Measurements from ENCODE around the gene PRKD3.
"Not testable (repeated sequence)": the region's sequence is repeated elsewhere in the genome, so short reads cannot be mapped to it uniquely, and the experiment has no call there.

The PRKD3 gene

GRCh38 chr2:37317746-37318145 is 6.9 kb downstream of the PRKD3 start:
- in situ Hi-C loops (cut with MboI; ENCODE audit: low sequenced_read_pairs): no loop called here

GRCh38 chr2:37316181-37316580 is 8.5 kb downstream of the PRKD3 start:
- in situ Hi-C loops (cut with MboI; ENCODE audit: low sequenced_read_pairs): no loop called here

GRCh38 chr2:37315364-37315763 is 9.3 kb downstream of the PRKD3 start:
- in situ Hi-C loops (cut with MboI; ENCODE audit: low sequenced_read_pairs): no loop called here

GRCh38 chr2:37307500-37307899 is 17.1 kb downstream of the PRKD3 start:
- in situ Hi-C loops (cut with MboI; ENCODE audit: low sequenced_read_pairs): no loop called here

GRCh38 chr2:37306024-37306423 is 18.6 kb downstream of the PRKD3 start:
- in situ Hi-C loops (cut with MboI; ENCODE audit: low sequenced_read_pairs): no loop called here

- in situ Hi-C loops (cut with MboI; ENCODE audit: low sequenced_read_pairs): no loop called here
Observed at GRCh38 chr2:37302701-37303252, 21.9 kb downstream of the PRKD3 start.

- in situ Hi-C loops (cut with MboI; ENCODE audit: low sequenced_read_pairs): no loop called here
Observed at GRCh38 chr2:37301408-37301807, 23.2 kb downstream of the PRKD3 start.

- in situ Hi-C loops (cut with MboI; ENCODE audit: low sequenced_read_pairs): no loop called here
Observed at GRCh38 chr2:37300578-37300977, 24.1 kb downstream of the PRKD3 start.

- in situ Hi-C loops (cut with MboI; ENCODE audit: low sequenced_read_pairs): no loop called here
Observed at GRCh38 chr2:37300146-37300545, 24.5 kb downstream of the PRKD3 start.

- in situ Hi-C loops (cut with MboI; ENCODE audit: low sequenced_read_pairs): no loop called here
Observed at GRCh38 chr2:37297632-37298031, 27.0 kb downstream of the PRKD3 start.

GRCh38 chr2:37295469-37296073 is 29.1 kb downstream of the PRKD3 start:
- in situ Hi-C loops (cut with MboI; ENCODE audit: low sequenced_read_pairs): no loop called here

GRCh38 chr2:37294858-37295257 is 29.8 kb downstream of the PRKD3 start:
- in situ Hi-C loops (cut with MboI; ENCODE audit: low sequenced_read_pairs): not testable (repeated sequence)

GRCh38 chr2:37291680-37292079 is 33.0 kb downstream of the PRKD3 start:
- in situ Hi-C loops (cut with MboI; ENCODE audit: low sequenced_read_pairs): no loop called here

- in situ Hi-C loops (cut with MboI; ENCODE audit: low sequenced_read_pairs): no loop called here
Observed at GRCh38 chr2:37287966-37288365, 36.7 kb downstream of the PRKD3 start.

GRCh38 chr2:37284381-37284780 is 40.3 kb downstream of the PRKD3 start:
- in situ Hi-C loops (cut with MboI; ENCODE audit: low sequenced_read_pairs): no loop called here

- in situ Hi-C loops (cut with MboI; ENCODE audit: low sequenced_read_pairs): no loop called here
Observed at GRCh38 chr2:37283207-37283606, 41.4 kb downstream of the PRKD3 start.

- in situ Hi-C loops (cut with MboI; ENCODE audit: low sequenced_read_pairs): no loop called here
Observed at GRCh38 chr2:37282746-37283145, 41.9 kb downstream of the PRKD3 start.

- in situ Hi-C loops (cut with MboI; ENCODE audit: low sequenced_read_pairs): no loop called here
Observed at GRCh38 chr2:37281916-37282315, 42.7 kb downstream of the PRKD3 start.

- in situ Hi-C loops (cut with MboI; ENCODE audit: low sequenced_read_pairs): no loop called here
Observed at GRCh38 chr2:37276291-37276690, 48.3 kb downstream of the PRKD3 start.

Measured in HL-60/S4 (cell line).